ENCODE data around the gene CACNA2D3. TPM values are rescaled to one million over a fixed set of nuclear protein-coding genes. Genes with fewer than 3 reads are reported as not detected.
A peak's percentile ranks its signal among the peaks of the same experiment; 100 is the strongest.

CACNA2D3 gene
- total RNA-seq, 1 donor from 2014 or later = 3.6 TPM

DNA sequence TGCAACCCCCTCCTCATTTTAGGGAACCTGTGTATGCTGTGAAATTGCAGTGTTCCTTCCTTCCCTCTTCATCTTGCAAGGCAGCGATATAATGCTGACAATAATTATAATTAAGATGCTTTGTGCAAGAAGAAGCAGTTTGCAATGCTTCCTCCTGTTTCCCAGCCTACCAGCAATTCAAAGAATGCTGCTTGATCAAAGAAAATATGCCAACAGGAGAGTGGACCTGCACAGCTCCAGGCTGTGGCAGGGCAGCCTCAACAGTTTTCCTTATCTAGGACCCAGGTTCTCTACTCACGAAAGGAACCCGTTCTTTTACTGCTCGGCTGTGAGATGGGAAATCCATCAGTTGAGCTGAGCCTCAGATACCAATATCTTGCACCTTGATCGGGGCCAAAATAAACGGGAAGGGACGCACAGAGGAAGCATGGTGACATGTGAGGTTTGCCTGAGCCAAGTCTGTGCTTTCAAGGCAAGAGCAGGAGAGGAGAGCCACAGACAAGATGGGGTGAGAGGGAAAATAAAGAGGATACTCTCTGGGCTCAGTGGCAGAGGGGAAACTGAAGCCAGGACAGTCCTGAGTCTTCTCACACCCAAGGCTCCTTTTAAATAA lies 828.1 kb downstream of the CACNA2D3 start:
- ATAC-seq (no peak), DNase-seq (no peak)
- Histone ChIP-seq H3K27ac (no peak overlapping the region), H3K4me3 (no peak overlapping the region), H3K4me1 (no peaks in the 10 kb centered on the region), H3K27me3 (ENCODE audit: low read depth) (no peaks in the 10 kb centered on the region), H3K9me3 (no peaks in the 10 kb centered on the region), H3K36me3 (no peaks in the 10 kb centered on the region)
- intact Hi-C loops (cut with DNase I) = loop anchor here (10.0 kb wide), 1 partner anchor 234 kb away; no protein-coding TSS in a partner anchor
- TF ChIP-seq, protein P1, sequence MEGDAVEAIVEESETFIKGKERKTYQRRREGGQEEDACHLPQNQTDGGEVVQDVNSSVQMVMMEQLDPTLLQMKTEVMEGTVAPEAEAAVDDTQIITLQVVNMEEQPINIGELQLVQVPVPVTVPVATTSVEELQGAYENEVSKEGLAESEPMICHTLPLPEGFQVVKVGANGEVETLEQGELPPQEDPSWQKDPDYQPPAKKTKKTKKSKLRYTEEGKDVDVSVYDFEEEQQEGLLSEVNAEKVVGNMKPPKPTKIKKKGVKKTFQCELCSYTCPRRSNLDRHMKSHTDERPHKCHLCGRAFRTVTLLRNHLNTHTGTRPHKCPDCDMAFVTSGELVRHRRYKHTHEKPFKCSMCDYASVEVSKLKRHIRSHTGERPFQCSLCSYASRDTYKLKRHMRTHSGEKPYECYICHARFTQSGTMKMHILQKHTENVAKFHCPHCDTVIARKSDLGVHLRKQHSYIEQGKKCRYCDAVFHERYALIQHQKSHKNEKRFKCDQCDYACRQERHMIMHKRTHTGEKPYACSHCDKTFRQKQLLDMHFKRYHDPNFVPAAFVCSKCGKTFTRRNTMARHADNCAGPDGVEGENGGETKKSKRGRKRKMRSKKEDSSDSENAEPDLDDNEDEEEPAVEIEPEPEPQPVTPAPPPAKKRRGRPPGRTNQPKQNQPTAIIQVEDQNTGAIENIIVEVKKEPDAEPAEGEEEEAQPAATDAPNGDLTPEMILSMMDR (IDR thresholded peaks at IDR 0.05) = no peak

DNA sequence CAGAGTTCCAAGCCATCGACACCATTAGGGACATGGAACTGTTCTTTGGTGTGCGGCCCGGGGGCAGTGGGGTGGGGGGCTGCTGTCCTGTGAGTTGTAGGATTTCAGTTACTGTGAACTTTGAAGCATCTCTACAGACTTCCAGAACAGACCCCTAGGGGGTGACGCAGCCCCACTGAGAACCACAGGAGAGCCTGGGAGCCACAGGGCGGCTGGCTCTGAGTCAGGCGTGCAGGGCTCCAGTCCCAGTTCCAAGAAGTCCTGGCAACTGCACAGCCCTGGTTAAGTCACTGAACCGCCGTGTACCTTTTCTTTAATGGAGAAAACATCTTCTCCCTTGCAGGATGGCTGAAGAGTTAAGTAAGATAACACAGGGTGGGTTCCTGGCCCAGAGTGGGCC lies 829.1 kb downstream of the CACNA2D3 start:
- intact Hi-C loops (cut with DNase I) = loop anchor here (10.0 kb wide), 1 partner anchor 233 kb away; no protein-coding TSS in a partner anchor
- DNase-seq (peak; percentile 55), ATAC-seq (peak; percentile 68 to 78)
- TF ChIP-seq, protein P1 (IDR thresholded peaks at IDR 0.05) = peak; percentile 45
- Histone ChIP-seq H3K36me3 (no peaks in the 10 kb centered on the region), H3K4me1 (no peaks in the 10 kb centered on the region), H3K4me3 (no peak overlapping the region), H3K27ac (no peak overlapping the region), H3K27me3 (ENCODE audit: low read depth) (no peaks in the 10 kb centered on the region), H3K9me3 (no peaks in the 10 kb centered on the region)

DNA sequence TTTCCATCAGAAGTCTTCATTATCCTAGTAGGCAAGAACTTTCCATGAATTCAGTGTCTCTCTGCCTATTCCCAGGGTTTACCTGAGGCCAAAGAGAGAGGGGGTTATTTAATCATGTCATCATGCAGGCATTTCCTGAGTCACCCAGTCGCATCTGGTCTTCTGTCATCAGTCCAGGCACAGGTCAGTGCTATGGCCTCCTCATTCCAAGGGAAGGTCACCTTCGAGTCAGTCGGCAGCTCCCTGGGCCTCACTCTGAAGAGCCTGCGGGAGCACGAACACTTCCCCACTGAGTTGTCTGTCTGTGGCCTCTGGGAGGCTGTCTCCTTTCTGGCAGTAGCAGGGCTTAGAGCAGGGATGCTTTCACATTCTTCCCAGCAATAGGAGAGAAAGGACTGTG lies 831.7 kb downstream of the CACNA2D3 start:
- H3K4me1 ChIP-seq = no peaks in the 10 kb centered on the region
- intact Hi-C loops (cut with DNase I) = loop anchor here (10.0 kb wide), 1 partner anchor 231 kb away; no protein-coding TSS in a partner anchor
- no peak overlapping the region for H3K4me3 ChIP-seq
- H3K9me3 ChIP-seq = no peaks in the 10 kb centered on the region
- no peaks in the 10 kb centered on the region for H3K36me3 ChIP-seq
- no peak overlapping the region for H3K27ac ChIP-seq
- no peak for DNase-seq
- TF ChIP-seq, protein P1 (IDR thresholded peaks at IDR 0.05) = no peak
- no peaks in the 10 kb centered on the region for H3K27me3 ChIP-seq (ENCODE audit: low read depth)
- no peak for ATAC-seq

DNA sequence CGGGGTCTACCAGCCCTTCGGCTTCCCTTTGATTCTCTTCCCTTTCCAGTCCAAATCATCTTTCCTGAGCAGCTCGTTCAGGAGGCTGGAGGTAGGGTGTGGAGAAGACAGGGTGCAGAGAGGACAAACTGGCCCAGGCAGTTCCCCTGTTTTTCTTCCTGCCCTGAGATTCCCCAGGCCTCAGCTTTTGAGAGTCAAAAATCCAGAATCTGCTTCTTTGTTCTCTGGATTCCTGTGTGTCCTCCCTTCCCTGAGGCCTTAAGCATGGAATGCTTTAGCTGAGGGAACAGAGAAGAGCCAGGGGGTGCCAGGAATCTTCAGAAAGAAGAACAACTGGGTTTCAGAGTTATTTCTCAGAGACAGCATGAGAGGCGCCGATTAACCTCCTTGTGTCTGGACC lies 832.2 kb downstream of the CACNA2D3 start:
- Histone ChIP-seq H3K9me3 (no peaks in the 10 kb centered on the region), H3K27me3 (ENCODE audit: low read depth) (no peaks in the 10 kb centered on the region), H3K4me1 (no peaks in the 10 kb centered on the region), H3K27ac (no peak overlapping the region), H3K4me3 (no peak overlapping the region), H3K36me3 (no peaks in the 10 kb centered on the region)
- DNase-seq = no peak
- intact Hi-C loops (cut with DNase I) = loop anchor here (10.0 kb wide), 1 partner anchor 230 kb away; no protein-coding TSS in a partner anchor
- TF ChIP-seq, protein P1 (IDR thresholded peaks at IDR 0.05) = no peak
- no peak for ATAC-seq

DNA sequence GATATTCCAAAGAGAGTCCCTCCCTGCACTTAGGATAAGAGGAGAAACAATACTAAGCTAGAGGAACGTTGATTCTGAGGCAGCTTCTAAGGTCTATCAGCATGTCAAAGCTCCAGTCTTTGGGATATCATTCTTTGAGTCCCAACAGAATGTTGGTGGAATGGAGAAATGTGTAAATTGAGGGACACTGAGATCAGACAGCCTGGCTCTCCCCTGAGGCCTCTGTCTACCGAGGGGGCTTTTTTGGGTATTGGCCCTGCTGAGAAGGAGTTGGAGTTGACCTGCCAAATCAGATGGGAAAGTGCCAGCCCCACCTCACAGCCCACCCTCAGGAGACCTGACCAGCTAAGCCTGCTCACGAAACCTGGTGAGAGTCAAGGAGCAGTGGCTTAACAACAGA lies 833.1 kb downstream of the CACNA2D3 start:
- DNase-seq (no peak), ATAC-seq (no peak)
- intact Hi-C loops (cut with DNase I) = loop anchor here (10.0 kb wide), 1 partner anchor 229 kb away; no protein-coding TSS in a partner anchor
- H3K27ac ChIP-seq = no peak overlapping the region
- H3K27me3 ChIP-seq (ENCODE audit: low read depth) = no peaks in the 10 kb centered on the region
- TF ChIP-seq, protein P1 (IDR thresholded peaks at IDR 0.05) = no peak
- H3K4me3 ChIP-seq = no peak overlapping the region
- H3K36me3 ChIP-seq = no peaks in the 10 kb centered on the region
- H3K9me3 ChIP-seq = no peaks in the 10 kb centered on the region
- no peaks in the 10 kb centered on the region for H3K4me1 ChIP-seq
